HAP-1 (cell line): ENCODE measurements around the gene CSF3.

Source experiments
- DNase-seq, 2 experiments: peaks; one replicate each; pipeline ENCODE4 v3.0.0-alpha.2; 2016 to 2020; ENCODE audit warnings: low spot score in 2 of 2
- H3K27me3 ChIP-seq: fragments of 250-450 bp; sonication (Bioruptor Pico); 2 replicates; pipeline ENCODE4 v1.5.1; 2020; ENCODE audit warnings: low read depth, mild to moderate bottlenecking, moderate library complexity
- H3K36me3 ChIP-seq: fragments of 250-450 bp; sonication (Bioruptor Pico); replicated peaks from 2 replicates; pipeline ENCODE4 v1.5.1; 2020; ENCODE audit warnings: mild to moderate bottlenecking
- H3K4me1 ChIP-seq: fragments of 250-450 bp; sonication (Bioruptor Pico); 2 replicates; pipeline ENCODE4 v1.5.1; 2020; ENCODE audit warnings: mild to moderate bottlenecking
- H3K4me3 ChIP-seq: fragments of 250-450 bp; sonication (Bioruptor Pico); 2 replicates; pipeline ENCODE4 v1.5.1; 2020; ENCODE audit warnings: mild to moderate bottlenecking, moderate library complexity
- H3K9me3 ChIP-seq: fragments of 250-450 bp; sonication (Bioruptor Pico); 2 replicates; pipeline ENCODE4 v1.5.1; 2020; ENCODE audit warnings: mild to moderate bottlenecking, moderate library complexity
- in situ Hi-C: fragments of 300-500 bp; cut with MboI; formaldehyde crosslinking; loops from 3 replicates; pipeline ENCODE4 v1.14.3; 2020; ENCODE audit warnings: low sequenced_read_pairs, inconsistent platforms, mixed read lengths

Gene CSF3

DNA sequence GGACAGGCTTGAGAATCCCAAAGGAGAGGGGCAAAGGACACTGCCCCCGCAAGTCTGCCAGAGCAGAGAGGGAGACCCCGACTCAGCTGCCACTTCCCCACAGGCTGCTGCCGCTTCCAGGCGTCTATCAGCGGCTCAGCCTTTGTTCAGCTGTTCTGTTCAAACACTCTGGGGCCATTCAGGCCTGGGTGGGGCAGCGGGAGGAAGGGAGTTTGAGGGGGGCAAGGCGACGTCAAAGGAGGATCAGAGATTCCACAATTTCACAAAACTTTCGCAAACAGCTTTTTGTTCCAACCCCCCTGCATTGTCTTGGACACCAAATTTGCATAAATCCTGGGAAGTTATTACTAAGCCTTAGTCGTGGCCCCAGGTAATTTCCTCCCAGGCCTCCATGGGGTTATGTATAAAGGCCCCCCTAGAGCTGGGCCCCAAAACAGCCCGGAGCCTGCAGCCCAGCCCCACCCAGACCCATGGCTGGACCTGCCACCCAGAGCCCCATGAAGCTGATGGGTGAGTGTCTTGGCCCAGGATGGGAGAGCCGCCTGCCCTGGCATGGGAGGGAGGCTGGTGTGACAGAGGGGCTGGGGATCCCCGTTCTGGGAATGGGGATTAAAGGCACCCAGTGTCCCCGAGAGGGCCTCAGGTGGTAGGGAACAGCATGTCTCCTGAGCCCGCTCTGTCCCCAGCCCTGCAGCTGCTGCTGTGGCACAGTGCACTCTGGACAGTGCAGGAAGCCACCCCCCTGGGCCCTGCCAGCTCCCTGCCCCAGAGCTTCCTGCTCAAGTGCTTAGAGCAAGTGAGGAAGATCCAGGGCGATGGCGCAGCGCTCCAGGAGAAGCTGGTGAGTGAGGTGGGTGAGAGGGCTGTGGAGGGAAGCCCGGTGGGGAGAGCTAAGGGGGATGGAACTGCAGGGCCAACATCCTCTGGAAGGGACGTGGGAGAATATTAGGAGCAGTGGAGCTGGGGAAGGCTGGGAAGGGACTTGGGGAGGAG, at the start of gene CSF3:
Gene CSF3, plus strand, starts transcription at position 436 of the 993 bp plus-strand sequence. Its CDS starts 35 bp downstream, at position 471.
- H3K9me3 ChIP-seq = no peaks in the 10 kb centered on the region
- no peak for DNase-seq
- no peaks in the 10 kb centered on the region for H3K27me3 ChIP-seq
- no peak within 1 kb of the TSS for H3K4me3 ChIP-seq
- 0 out of 2 replicates have a peak, but pooled peaks cover 5% of the 10 kb centered on the region for H3K4me1 ChIP-seq
- H3K36me3 ChIP-seq = peaks cover 13% of the 10 kb centered on the region
- in situ Hi-C loops = no loop called here

DNA sequence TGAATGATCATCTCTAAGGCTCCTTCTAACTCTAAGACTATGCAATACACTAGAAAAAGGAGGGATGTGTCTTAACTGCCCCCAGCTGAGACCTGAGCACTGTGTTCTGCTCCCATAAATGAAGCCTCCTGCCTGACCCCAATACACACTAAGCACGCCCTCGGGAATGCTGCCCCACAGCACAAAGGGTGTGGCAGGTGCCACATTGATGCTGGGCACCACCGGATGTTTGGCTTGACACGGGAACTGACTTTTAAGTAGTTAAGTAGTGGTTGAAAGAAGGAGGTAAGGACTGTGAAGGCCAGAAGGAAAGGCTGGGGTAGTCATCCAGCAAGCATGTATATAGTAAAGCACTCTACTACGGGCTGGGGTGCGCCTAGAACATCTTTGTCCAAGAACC, 48.5 kb upstream of the CSF3 start:
- in situ Hi-C loops = no loop called here
- Histone ChIP-seq H3K4me3 (no peak overlapping the region), H3K36me3 (no peaks in the 10 kb centered on the region), H3K4me1 (no peaks in the 10 kb centered on the region), H3K27me3 (peaks cover 40% of the 10 kb centered on the region), H3K9me3 (no peaks in the 10 kb centered on the region)
- DNase-seq = no peak

- no peaks in the 10 kb centered on the region for H3K4me1 ChIP-seq
- no peak for DNase-seq
- no peaks in the 10 kb centered on the region for H3K9me3 ChIP-seq
- in situ Hi-C loops = no loop called here
- no peaks in the 10 kb centered on the region for H3K36me3 ChIP-seq
- peaks cover 45% of the 10 kb centered on the region for H3K27me3 ChIP-seq
- no peak overlapping the region for H3K4me3 ChIP-seq
Measured at GRCh38 chr17:39968761-39969160, 46.5 kb upstream of the CSF3 start.

DNA sequence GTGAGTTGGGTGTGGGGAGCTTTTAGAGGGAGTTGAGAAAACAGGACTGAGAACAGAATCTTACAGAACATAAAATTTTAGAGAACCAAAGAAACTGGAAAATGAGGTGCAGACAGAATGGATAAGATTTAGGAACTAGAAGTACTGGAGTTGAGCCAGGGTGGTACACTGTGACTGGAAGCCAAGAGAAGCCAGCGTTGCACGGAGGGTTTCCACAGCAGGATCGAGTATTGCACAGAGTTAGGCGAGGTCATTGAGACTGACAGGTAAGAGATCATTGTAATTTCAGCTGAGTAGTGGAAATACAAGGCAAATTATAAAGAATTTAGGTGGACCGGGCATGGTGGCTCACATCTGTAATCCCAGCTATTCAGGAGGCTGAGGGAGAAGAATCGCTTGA, 45.9 kb upstream of the CSF3 start:
- Histone ChIP-seq H3K27me3 (peaks cover 43% of the 10 kb centered on the region), H3K9me3 (no peaks in the 10 kb centered on the region), H3K36me3 (no peaks in the 10 kb centered on the region), H3K4me1 (no peaks in the 10 kb centered on the region), H3K4me3 (no peak overlapping the region)
- in situ Hi-C loops = no loop called here
- no peak for DNase-seq

GRCh38 chr17:39970157-39970692, 45.0 kb upstream of the CSF3 start:
- no peaks in the 10 kb centered on the region for H3K4me1 ChIP-seq
- DNase-seq = no peak
- H3K36me3 ChIP-seq = no peaks in the 10 kb centered on the region
- no peak overlapping the region for H3K4me3 ChIP-seq
- H3K9me3 ChIP-seq = no peaks in the 10 kb centered on the region
- in situ Hi-C loops = no loop called here
- H3K27me3 ChIP-seq = peaks cover 39% of the 10 kb centered on the region

GRCh38 chr17:39971076-39971603, 44.1 kb upstream of the CSF3 start:
- peaks cover 34% of the 10 kb centered on the region for H3K27me3 ChIP-seq
- no peaks in the 10 kb centered on the region for H3K4me1 ChIP-seq
- no peak for DNase-seq
- in situ Hi-C loops = no loop called here
- H3K4me3 ChIP-seq = no peak overlapping the region
- no peaks in the 10 kb centered on the region for H3K36me3 ChIP-seq
- no peaks in the 10 kb centered on the region for H3K9me3 ChIP-seq

DNA sequence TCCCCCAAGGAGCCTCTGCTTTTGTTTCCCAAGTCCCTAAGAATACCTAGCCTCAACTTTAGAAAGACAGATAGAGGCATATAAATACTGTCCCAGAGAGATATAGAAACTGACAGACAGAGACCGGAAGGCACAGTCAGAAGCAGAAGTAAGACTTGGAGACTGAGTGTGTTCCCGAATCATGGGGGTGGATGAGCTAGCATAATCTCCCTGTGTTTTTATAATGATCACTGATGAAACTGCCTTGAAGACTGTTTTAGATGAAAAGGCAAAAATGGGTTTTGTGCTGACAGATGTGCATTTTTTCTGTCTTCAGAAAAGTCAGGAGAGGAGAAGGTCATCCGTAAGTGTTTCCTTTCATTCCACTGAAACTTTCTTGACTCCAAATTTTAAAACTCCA, 43.0 kb upstream of the CSF3 start:
- Histone ChIP-seq H3K4me1 (no peaks in the 10 kb centered on the region), H3K9me3 (no peaks in the 10 kb centered on the region), H3K27me3 (peaks cover 32% of the 10 kb centered on the region), H3K36me3 (no peaks in the 10 kb centered on the region), H3K4me3 (no peak overlapping the region)
- DNase-seq = no peak
- in situ Hi-C loops = no loop called here

DNA sequence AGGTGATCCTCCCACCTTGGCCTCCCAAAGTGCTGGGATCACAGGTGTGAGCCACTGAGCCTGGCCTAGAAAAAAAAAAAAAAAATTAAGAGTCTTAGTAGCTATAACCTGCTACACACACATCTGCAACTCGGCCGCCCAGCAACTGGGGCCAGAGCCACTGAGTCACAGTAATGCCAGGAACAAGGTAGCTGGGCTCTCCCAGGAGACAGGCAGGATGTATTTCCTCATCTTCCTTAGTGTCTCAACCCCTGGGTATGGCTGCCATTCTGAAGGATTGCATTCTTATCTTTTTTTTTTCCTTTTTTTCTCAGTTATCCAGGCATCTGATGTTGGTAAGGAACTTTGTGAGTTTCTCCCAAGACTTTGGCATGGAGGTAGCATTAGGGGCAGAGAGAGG, 41.7 kb upstream of the CSF3 start:
- no peaks in the 10 kb centered on the region for H3K9me3 ChIP-seq
- no peak for DNase-seq
- peaks cover 32% of the 10 kb centered on the region for H3K27me3 ChIP-seq
- H3K36me3 ChIP-seq = no peaks in the 10 kb centered on the region
- H3K4me1 ChIP-seq = no peaks in the 10 kb centered on the region
- in situ Hi-C loops = no loop called here
- no peak overlapping the region for H3K4me3 ChIP-seq

- no peak for DNase-seq
- in situ Hi-C loops = no loop called here
- peaks cover 32% of the 10 kb centered on the region for H3K27me3 ChIP-seq
- no peak overlapping the region for H3K4me3 ChIP-seq
- H3K9me3 ChIP-seq = no peaks in the 10 kb centered on the region
- peaks cover under 1% of the 10 kb centered on the region; the same call in 1 of the 2 replicates for H3K4me1 ChIP-seq
- no peaks in the 10 kb centered on the region for H3K36me3 ChIP-seq
Measured at GRCh38 chr17:39974433-39974832, 40.8 kb upstream of the CSF3 start.

DNA sequence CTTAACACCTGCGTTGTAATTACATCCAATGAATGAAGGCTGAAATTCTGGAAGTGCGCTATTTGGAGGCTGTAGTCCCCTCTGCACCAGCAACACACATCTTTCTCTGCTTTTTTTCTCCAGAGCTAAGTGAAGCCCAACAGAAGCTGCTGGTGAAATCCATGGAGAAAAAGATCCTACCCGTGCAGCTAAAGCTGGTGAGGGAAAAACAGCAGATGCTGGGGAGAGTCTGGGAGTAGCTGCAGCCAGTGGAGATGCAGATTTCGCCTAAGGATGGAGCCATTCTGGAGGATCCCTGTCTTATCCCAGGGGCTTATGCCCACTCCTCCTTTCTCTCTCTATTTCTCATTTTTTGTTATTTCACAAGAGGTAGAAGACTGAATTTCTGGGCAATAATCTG, 39.4 kb upstream of the CSF3 start:
- Histone ChIP-seq H3K4me1 (peaks cover 7% of the 10 kb centered on the region; the same call in 1 of the 2 replicates), H3K4me3 (no peak overlapping the region), H3K36me3 (peaks cover under 1% of the 10 kb centered on the region), H3K9me3 (no peaks in the 10 kb centered on the region), H3K27me3 (peaks cover 21% of the 10 kb centered on the region)
- in situ Hi-C loops = no loop called here
- no peak for DNase-seq

DNA sequence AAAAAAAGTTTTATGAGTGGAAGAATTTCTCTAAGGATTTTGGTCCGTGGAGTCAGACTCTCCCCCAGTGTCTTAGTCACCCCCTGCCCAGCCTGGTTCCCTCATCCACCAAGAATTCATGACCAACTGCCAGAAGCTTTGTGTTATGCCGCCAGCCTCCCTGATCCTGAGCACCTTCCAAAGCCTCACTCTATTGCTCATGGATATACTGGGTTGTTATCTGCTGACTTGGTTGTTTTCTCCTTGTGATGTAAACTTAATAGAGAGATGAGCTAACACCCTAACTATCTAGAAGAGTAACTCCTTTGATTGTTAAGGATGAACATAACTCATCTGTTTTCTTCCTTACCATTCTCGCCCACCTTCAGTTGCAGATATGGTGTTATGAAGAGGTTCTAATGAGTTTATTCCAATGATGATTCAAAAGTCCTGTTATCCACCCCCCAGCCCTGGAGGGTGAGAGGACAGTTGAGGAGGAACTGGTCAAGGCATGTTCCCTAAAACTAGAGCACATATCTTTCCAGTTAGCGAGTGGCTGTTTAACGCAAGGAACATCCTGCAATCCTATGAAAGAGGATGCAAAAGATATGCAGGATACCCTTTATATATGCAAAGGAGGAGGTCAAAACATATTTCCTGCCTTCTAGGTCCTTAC, 36.1 kb upstream of the CSF3 start:
- in situ Hi-C loops = no loop called here
- Histone ChIP-seq H3K27me3 (peaks cover 6% of the 10 kb centered on the region; the same call in 1 of the 2 replicates), H3K4me3 (no peak overlapping the region; the same call in 1 of the 2 replicates)

GRCh38 chr17:39979893-39980350, 35.3 kb upstream of the CSF3 start:
- peak; percentile 41 to 59 for DNase-seq
- in situ Hi-C loops = no loop called here
- Histone ChIP-seq H3K36me3 (peaks cover 18% of the 10 kb centered on the region), H3K4me1 (peaks cover 16% of the 10 kb centered on the region), H3K9me3 (no peaks in the 10 kb centered on the region), H3K27me3 (peaks cover 6% of the 10 kb centered on the region; the same call in 1 of the 2 replicates), H3K4me3 (peak overlapping the region; percentile 94)

More for the DNA sequence above, 36.1 kb upstream of the CSF3 start:
- Histone ChIP-seq H3K9me3 (no peaks in the 10 kb centered on the region), H3K36me3 (peaks cover 10% of the 10 kb centered on the region), H3K4me1 (peaks cover 16% of the 10 kb centered on the region)
- no peak for DNase-seq

- H3K4me1 ChIP-seq = peaks cover 16% of the 10 kb centered on the region
- H3K36me3 ChIP-seq = peaks cover 24% of the 10 kb centered on the region
- peak within 1 kb of the TSS; percentile 94 for H3K4me3 ChIP-seq
- H3K9me3 ChIP-seq = no peaks in the 10 kb centered on the region
- in situ Hi-C loops = no loop called here
- DNase-seq = peak; percentile 98 to 99
- H3K27me3 ChIP-seq = peaks cover 3% of the 10 kb centered on the region; the same call in 1 of the 2 replicates
Measured at GRCh38 chr17:39980351-39981206, 34.7 kb upstream of the CSF3 start, which contains the start of gene PSMD3. PSMD3 (plus strand) TSS chr17:39980807; CDS start chr17:39980971, 164 bp downstream.
